ENCODE measurements around the gene CYLD. TPM values are rescaled to one million over a fixed set of nuclear protein-coding genes. Genes with fewer than 3 reads are reported as not detected.

Gene CYLD
- total and polyA plus RNA-seq, 7 donors = 20.1 to 103 (median 50.5) TPM

DNA sequence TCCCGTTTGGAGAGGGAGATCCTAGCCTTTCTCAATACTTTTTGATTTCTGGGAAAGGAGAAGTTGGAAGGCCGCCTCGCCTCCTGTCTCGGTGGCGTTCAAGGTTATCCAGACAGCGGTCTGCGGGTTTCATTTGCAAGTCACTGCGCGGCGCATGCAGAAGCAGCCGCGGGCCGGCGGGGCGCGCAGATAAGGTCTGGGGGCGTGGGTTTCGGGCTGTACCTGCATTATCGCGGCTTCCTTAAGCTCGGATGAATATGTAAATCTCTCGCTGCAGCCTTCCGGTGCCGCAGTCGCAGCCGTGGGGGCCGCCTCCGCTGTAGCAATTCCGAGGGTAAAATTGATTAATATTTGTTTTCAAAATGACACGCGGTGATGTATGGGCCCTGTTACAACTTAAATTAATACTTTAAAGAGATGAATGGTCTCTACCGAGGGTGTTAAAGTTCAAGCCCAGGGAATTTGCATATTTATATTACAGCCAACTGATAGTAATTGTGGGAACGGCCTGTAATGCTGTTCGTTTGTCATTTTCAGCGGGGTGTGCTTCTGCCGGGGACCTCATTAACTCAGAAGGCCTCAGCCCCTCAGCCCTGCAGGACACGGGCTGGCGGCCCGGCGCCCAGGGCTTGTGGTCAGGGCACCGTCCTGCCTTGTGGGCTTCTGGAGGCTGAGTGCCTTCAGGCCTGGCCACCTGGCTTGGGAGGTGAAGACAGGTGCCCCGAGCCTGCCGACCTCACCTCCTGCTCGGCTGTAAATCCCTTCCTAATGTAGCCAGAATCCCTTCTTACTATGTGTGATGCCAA lies 99.4 kb downstream of the CYLD start:
- DNase-seq = no peak
- peak overlapping the region; percentile 39 for H3K4me3 ChIP-seq
- TF ChIP-seq CTCF (IDR thresholded peaks at IDR 0.05) = no peak
- H3K36me3 ChIP-seq (ENCODE audit: insufficient read depth in 1 of 2, low read depth in 1 of 2) = no peaks in the 10 kb centered on the region
- H3K9me3 ChIP-seq = no peaks in the 10 kb centered on the region
- ATAC-seq = no peak
- intact Hi-C loops (cut with DNase I) = no loop called here
- no peak overlapping the region for H3K27ac ChIP-seq
- peaks cover 0 to 31% (median 10%) of the 10 kb centered on the region in 3 donors for H3K27me3 ChIP-seq (ENCODE audit: insufficient read depth in 3 of 3, low read length in 2 of 3)
- H3K4me1 ChIP-seq = no peaks in the 10 kb centered on the region
- 14 to 17% (median 17%) methylated on average over 44 of the region's 44 CpGs for WGBS, 3 donors

DNA sequence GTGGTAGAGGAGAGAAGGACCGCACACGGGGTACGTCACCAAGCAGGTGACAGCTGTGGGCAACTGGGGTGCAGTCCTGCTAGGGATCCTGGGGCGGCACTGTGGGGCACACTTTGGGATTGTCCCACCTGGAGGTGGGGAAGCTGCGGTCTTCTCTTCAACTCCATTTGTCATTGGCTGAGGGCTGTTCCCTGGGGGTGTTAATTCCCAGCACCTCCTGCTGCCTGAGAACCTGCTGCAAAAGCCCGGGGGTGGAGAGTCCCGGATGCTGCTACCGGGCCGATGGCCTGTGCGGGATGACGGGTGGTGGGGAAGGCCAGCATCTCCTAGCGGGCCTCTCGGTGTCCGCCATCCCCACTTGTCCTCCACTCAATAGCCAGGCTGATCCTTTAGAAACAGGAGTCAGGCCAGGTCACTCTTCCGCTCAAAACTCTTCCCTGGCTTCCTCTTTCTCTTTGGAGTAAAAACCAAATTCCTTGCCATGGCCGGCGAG lies 100.2 kb downstream of the CYLD start:
- Histone ChIP-seq H3K27me3 (ENCODE audit: insufficient read depth in 3 of 3, low read length in 2 of 3) (peaks cover 0 to 31% (median 10%) of the 10 kb centered on the region in 3 donors), H3K4me1 (no peaks in the 10 kb centered on the region), H3K27ac (no peak overlapping the region), H3K36me3 (ENCODE audit: insufficient read depth in 1 of 2, low read depth in 1 of 2) (no peaks in the 10 kb centered on the region), H3K4me3 (no peak overlapping the region), H3K9me3 (no peaks in the 10 kb centered on the region)
- ATAC-seq = no peak
- intact Hi-C loops (cut with DNase I) = no loop called here
- no peak for TF ChIP-seq CTCF (IDR thresholded peaks at IDR 0.05)
- 85 to 91% (median 85%) methylated on average over 16 to 17 of the region's 17 CpGs for WGBS, 3 donors
- no peak for DNase-seq

DNA sequence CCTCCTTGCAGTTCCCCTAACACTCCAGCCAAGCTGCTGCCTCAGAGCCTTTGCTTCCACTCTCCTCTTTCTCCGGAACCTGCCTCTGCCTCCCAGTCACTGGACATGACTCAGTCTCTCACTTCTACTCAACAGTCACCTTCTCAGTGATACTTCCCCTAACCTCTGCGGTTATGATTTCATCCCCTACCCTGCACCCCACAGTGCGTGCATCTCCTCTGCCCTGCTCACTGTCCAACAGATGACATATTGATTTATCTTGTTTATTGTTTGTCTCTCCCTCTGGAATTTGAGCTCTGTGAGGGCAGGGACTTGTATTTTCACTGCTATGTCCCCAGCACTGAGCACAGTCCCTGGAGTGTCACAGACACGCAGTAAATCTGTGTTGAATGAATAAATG lies 100.7 kb downstream of the CYLD start:
- H3K4me1 ChIP-seq = no peaks in the 10 kb centered on the region
- H3K27me3 ChIP-seq (ENCODE audit: insufficient read depth in 3 of 3, low read length in 2 of 3) = peaks cover 0 to 31% (median 10%) of the 10 kb centered on the region in 3 donors
- ATAC-seq = no peak
- WGBS, 3 donors = 86 to 89% (median 87%) methylated on average over 4 of the region's 4 CpGs
- H3K36me3 ChIP-seq (ENCODE audit: insufficient read depth in 1 of 2, low read depth in 1 of 2) = no peaks in the 10 kb centered on the region
- no peak for TF ChIP-seq CTCF (IDR thresholded peaks at IDR 0.05)
- no peak overlapping the region for H3K27ac ChIP-seq
- DNase-seq = no peak
- no peaks in the 10 kb centered on the region for H3K9me3 ChIP-seq
- intact Hi-C loops (cut with DNase I) = no loop called here
- no peak overlapping the region for H3K4me3 ChIP-seq

DNA sequence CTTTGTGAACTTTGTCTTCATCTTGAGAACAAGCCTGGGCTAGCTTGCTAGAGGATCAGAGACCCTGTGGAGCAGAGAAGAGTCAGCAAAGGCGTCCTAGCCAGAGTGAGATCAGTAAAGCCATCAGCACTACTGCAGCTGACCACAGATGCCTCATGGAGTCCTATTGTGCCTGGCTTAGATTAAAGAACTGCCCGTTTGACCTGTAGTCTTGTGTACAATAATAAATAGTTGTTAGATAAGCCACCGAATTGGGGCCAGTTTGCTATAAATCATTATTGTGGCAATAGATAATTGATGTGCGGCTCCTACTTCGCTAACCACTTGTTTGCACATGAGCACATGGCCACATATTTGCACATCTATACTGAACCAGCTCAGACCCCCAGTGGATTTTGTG lies 103.0 kb downstream of the CYLD start:
- ATAC-seq (no peak), DNase-seq (no peak)
- Histone ChIP-seq H3K27me3 (ENCODE audit: insufficient read depth in 3 of 3, low read length in 2 of 3) (peaks cover 0 to 31% (median 10%) of the 10 kb centered on the region in 3 donors), H3K4me1 (no peaks in the 10 kb centered on the region), H3K36me3 (ENCODE audit: insufficient read depth in 1 of 2, low read depth in 1 of 2) (no peaks in the 10 kb centered on the region), H3K4me3 (no peak overlapping the region), H3K9me3 (no peaks in the 10 kb centered on the region), H3K27ac (no peak overlapping the region)
- TF ChIP-seq CTCF (IDR thresholded peaks at IDR 0.05) = no peak
- intact Hi-C loops (cut with DNase I) = no loop called here
- WGBS, 3 donors = 61 to 65% (median 64%) methylated on average over 5 of the region's 5 CpGs
